Measurements from ENCODE around the gene OR5A2. TPM values are rescaled to one million over a fixed set of nuclear protein-coding genes. Genes with fewer than 3 reads are reported as not detected.

Gene OR5A2
- polyA plus RNA-seq, 3 donors: not detected

DNA sequence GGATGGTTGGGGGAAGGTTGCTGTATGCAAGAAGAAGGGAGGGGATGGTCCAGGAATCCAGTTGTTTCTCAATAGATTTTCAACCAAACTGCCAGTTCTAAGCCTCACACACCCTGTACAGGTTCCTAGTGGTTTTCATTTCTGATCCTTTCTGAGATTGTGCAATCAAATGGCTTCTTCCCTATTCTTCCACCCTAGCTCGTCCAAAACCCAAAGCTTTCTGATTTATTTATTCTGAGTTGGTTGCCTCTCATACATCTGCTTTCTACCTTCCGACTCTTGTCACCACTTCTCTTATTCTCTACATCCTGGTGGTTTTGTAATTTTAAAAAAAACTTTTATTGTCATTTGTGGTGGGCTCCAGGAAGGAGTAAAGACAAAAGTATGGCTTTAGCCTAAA is 12.6 kb downstream of the OR5A2 start:
- Histone ChIP-seq H4K20me1 (ENCODE audit: insufficient read depth, low read length) (no peaks in the 10 kb centered on the region), H3K27me3 (ENCODE audit: control insufficient read depth in 2 of 2, insufficient read depth in 2 of 2, low read length in 2 of 2) (no peaks in the 10 kb centered on the region), H2AFZ (ENCODE audit: insufficient read depth, low read depth, low read length, poor library complexity, severe bottlenecking) (no peak overlapping the region), H3K79me2 (ENCODE audit: insufficient read depth, low read length) (no peaks in the 10 kb centered on the region), H3K4me2 (replicated peaks; ENCODE audit: extremely low read depth, low read length, poor library complexity, severe bottlenecking) (no peak overlapping the region), H3K4me1 (ENCODE audit: control insufficient read depth in 1 of 2, insufficient read depth in 2 of 2, low read length in 2 of 2) (peaks cover 8 to 12% of the 10 kb centered on the region in 2 donors), H3K9ac (ENCODE audit: insufficient read depth, low read length, poor library complexity, severe bottlenecking) (no peak overlapping the region), H3K4me3 (replicated peaks in 1 of 3; ENCODE audit: low read depth in 2 of 3, low read length in 3 of 3) (no peak overlapping the region), H3K36me3 (replicated peaks in 1 of 2; ENCODE audit: control insufficient read depth in 1 of 2, insufficient read depth in 2 of 2, low read length in 2 of 2) (no peaks in the 10 kb centered on the region), H3K27ac (ENCODE audit: low read depth in 1 of 2, low read length in 2 of 2) (no peak overlapping the region), H3K9me3 (replicated peaks in 1 of 2; ENCODE audit: control insufficient read depth in 1 of 2, insufficient read depth in 1 of 2, low read length in 2 of 2) (peaks cover 9 to 23% of the 10 kb centered on the region in 2 donors)
- Mint-ChIP-seq H3K27ac (peak overlapping the region in 1 of 7 donors; percentile 63), H3K27me3 (ENCODE audit: low read depth in 3 of 3) (peaks cover 0 to 1% (median 0%) of the 10 kb centered on the region in 3 donors), H3K4me3 (no peak overlapping the region), H3K36me3 (peaks cover 0 to 6% of the 10 kb centered on the region in 2 donors), H3K4me1 (peaks cover 16% of the 10 kb centered on the region), H3K9me3 (peaks cover 15 to 23% (median 20%) of the 10 kb centered on the region in 7 donors)
- no CpG with 5 or more reads among the region's 2 CpGs for WGBS (ENCODE audit: insufficient coverage)
- TF ChIP-seq, protein P1, sequence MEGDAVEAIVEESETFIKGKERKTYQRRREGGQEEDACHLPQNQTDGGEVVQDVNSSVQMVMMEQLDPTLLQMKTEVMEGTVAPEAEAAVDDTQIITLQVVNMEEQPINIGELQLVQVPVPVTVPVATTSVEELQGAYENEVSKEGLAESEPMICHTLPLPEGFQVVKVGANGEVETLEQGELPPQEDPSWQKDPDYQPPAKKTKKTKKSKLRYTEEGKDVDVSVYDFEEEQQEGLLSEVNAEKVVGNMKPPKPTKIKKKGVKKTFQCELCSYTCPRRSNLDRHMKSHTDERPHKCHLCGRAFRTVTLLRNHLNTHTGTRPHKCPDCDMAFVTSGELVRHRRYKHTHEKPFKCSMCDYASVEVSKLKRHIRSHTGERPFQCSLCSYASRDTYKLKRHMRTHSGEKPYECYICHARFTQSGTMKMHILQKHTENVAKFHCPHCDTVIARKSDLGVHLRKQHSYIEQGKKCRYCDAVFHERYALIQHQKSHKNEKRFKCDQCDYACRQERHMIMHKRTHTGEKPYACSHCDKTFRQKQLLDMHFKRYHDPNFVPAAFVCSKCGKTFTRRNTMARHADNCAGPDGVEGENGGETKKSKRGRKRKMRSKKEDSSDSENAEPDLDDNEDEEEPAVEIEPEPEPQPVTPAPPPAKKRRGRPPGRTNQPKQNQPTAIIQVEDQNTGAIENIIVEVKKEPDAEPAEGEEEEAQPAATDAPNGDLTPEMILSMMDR (IDR thresholded peaks at IDR 0.05): no peak
- intact Hi-C loops (cut with micrococcal nuclease): no loop called here
- peak; percentile 15 to 38 (median 34) for DNase-seq

DNA sequence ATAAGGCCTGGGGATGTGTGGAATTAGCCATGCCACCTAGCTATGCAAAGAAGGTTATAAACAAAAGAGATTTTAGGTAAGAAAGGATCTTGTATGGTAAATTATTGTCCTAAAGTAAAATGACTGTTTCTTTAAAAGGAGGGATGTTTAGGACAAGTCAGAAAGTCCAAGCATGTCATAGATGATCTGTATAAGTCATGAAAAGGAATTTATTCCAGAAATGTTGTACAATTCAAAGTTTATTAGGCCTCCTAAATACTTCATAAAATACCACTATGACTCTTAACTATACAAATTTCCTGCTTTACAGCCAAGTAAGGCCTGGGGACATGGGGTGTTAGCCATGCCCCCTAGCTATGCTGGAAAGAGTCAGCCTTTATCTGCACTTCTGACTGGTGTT is 22.7 kb downstream of the OR5A2 start:
- H3K4me3 Mint-ChIP-seq: no peak overlapping the region
- TF ChIP-seq, protein P1 (IDR thresholded peaks at IDR 0.05): no peak
- Histone ChIP-seq H3K4me2 (replicated peaks; ENCODE audit: extremely low read depth, low read length, poor library complexity, severe bottlenecking) (no peak overlapping the region), H3K9ac (ENCODE audit: insufficient read depth, low read length, poor library complexity, severe bottlenecking) (no peak overlapping the region), H3K9me3 (replicated peaks in 1 of 2; ENCODE audit: control insufficient read depth in 1 of 2, insufficient read depth in 1 of 2, low read length in 2 of 2) (peaks cover 4 to 23% of the 10 kb centered on the region in 2 donors), H3K4me1 (ENCODE audit: control insufficient read depth in 1 of 2, insufficient read depth in 2 of 2, low read length in 2 of 2) (no peaks in the 10 kb centered on the region), H2AFZ (ENCODE audit: insufficient read depth, low read depth, low read length, poor library complexity, severe bottlenecking) (no peak overlapping the region), H3K27me3 (ENCODE audit: control insufficient read depth in 2 of 2, insufficient read depth in 2 of 2, low read length in 2 of 2) (no peaks in the 10 kb centered on the region), H3K4me3 (replicated peaks in 1 of 3; ENCODE audit: low read depth in 2 of 3, low read length in 3 of 3) (no peak overlapping the region), H3K79me2 (ENCODE audit: insufficient read depth, low read length) (no peaks in the 10 kb centered on the region), H3K36me3 (replicated peaks in 1 of 2; ENCODE audit: control insufficient read depth in 1 of 2, insufficient read depth in 2 of 2, low read length in 2 of 2) (no peaks in the 10 kb centered on the region), H4K20me1 (ENCODE audit: insufficient read depth, low read length) (no peaks in the 10 kb centered on the region), H3K27ac (ENCODE audit: low read depth in 1 of 2, low read length in 2 of 2) (no peak overlapping the region)
- no peak overlapping the region for H3K27ac Mint-ChIP-seq
- no peaks in the 10 kb centered on the region for H3K27me3 Mint-ChIP-seq (ENCODE audit: low read depth in 3 of 3)
- H3K9me3 Mint-ChIP-seq: peaks cover 6 to 39% (median 24%) of the 10 kb centered on the region in 7 donors
- intact Hi-C loops (cut with micrococcal nuclease): no loop called here
- H3K4me1 Mint-ChIP-seq: no peaks in the 10 kb centered on the region
- no peaks in the 10 kb centered on the region for H3K36me3 Mint-ChIP-seq
- no peak for DNase-seq
